A549 (cell line): ENCODE measurements around the gene ARL15.

Experiments used
- CTCF ChIP-seq: fragments of >200 bp; sonication (Bioruptor Twin); formaldehyde crosslinking; IDR thresholded peaks from 3 replicates; pipeline ENCODE4 v1.5.1; 2016
- EP300 ChIP-seq, 2 experiments: fragments of >200 bp; sonication (Bioruptor Twin); formaldehyde crosslinking; IDR thresholded peaks; 2 replicates in 1 of 2; 3 replicates in 1 of 2; pipeline ENCODE4 v1.6.1; 2016 to 2017
- GATA3 ChIP-seq: IDR thresholded peaks from 2 replicates; pipeline ENCODE4 v1.6.1; 2012; ENCODE audit warnings: borderline replicate concordance
- MAX ChIP-seq: IDR thresholded peaks from 2 replicates; pipeline ENCODE4 v1.6.1; 2012
- MYC ChIP-seq: IDR thresholded peaks from 2 replicates; pipeline ENCODE4 v1.6.1; 2012; ENCODE audit warnings: mild to moderate bottlenecking, inconsistent platforms, low read length, improper control_type of control experiment, borderline replicate concordance
- NFE2L2 ChIP-seq: fragments of 150-350 bp; conservative IDR thresholded peaks from 2 replicates; pipeline ENCODE4 v1.6.1; 2014; ENCODE audit warnings: low read length
- NR3C1 ChIP-seq: fragments of >200 bp; sonication (Bioruptor Twin); formaldehyde crosslinking; IDR thresholded peaks from 3 replicates; pipeline ENCODE4 v1.6.1; 2017
- POLR2A ChIP-seq: IDR thresholded peaks from 2 replicates; pipeline ENCODE4 v1.6.1; 2012; ENCODE audit warnings: mild to moderate bottlenecking, low read length
- REST ChIP-seq: fragments of 200-600 bp; sonication (generic); IDR thresholded peaks from 2 replicates; pipeline ENCODE4 v1.6.1; 2016; ENCODE audit warnings: antibody characterized with exemption, mild to moderate bottlenecking, moderate library complexity
- SREBF2 ChIP-seq: fragments of 450-650 bp; IDR thresholded peaks from 2 replicates; pipeline ENCODE4 v1.6.1; 2014; ENCODE audit warnings: mild to moderate bottlenecking, moderate library complexity
- ZC3H11A ChIP-seq: fragments of 450-650 bp; IDR thresholded peaks from 2 replicates; pipeline ENCODE4 v1.6.1; 2014; ENCODE audit warnings: antibody characterized with exemption, mild to moderate bottlenecking
- ZFP36 ChIP-seq: fragments of 450-650 bp; IDR thresholded peaks from 2 replicates; pipeline ENCODE4 v1.6.1; 2014; ENCODE audit warnings: borderline replicate concordance; ENCODE audit not compliant: partially characterized antibody

DNA sequence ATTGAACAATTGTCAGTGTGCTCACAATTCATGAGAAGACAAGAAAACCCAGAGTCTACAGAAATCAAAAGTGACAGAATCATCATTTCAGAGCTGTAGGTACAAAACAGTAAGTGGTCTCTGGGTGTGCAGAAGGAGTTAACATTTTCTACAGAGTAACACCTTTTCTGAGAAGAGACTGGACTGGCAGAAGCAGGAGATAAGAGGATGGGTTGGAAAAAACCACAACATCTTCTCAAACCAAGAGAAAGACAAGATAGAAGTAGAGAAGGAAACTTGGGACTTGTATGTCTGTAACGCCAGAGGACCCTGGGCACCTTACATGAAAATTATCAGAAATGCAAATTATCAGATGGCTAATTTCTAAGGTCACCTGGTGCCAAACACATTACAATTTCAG, 82.6 kb downstream of the ARL15 start:
- TF ChIP-seq CTCF (no peak), EP300 (IDR thresholded peaks at IDR 0.05) (no peak), REST (no peak), POLR2A (no peak), ZFP36 (no peak), ZC3H11A (no peak), SREBF2 (no peak), GATA3 (no peak), MAX (no peak), NFE2L2 (no peak), NR3C1 (no peak), MYC (no peak)
